DMS114 treated with DMSO at 0.1 percent for 48 hours (cell line): Measurements from ENCODE around the gene RNPS1.
A peak's percentile ranks its signal among the peaks of the same experiment; 100 is the strongest.

Experiments
- DNase-seq: peaks from one replicate; lab custom pipeline; 2025; ENCODE audit not compliant: unreplicated experiment; lab: John Stamatoyannopoulos, UW

RNPS1 gene

DNA sequence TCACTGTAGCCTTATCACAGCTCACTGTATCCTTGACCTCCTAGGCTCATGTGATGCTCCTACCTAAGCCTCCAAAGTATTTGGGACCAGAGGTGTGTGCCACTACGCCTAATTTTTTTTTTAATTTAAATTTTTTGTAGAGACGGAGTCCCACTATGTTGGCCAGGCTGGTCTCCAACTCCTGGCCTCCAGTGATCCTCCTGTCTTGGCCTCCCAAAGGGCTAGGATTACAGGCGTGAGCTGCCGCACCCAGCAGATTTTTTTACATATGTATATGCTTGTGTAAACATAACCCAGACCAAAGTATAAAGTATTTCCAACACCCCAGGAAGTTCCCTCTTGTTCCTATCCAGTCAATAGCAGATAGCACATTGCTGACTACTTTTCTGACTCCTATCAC is 51.6 kb downstream of the RNPS1 start:
- DNase-seq = no peak

DNA sequence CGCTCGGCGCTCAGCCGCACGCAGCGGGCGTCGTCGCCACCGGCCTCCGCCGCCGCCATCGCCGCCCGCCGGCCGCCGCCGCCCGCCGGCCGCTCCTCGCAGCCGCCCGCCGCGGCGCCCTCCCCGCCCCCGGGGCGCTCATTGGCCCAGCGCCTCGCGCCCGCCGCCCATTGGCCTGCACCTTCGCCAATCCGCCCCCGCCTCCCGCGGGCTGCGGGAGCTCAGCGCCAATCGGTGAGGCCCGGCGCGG is 53.3 kb downstream of the RNPS1 start, which contains the start of gene PGP:
TSS of gene PGP (minus strand) at position 122 of the 250 bp plus-strand sequence. CDS start at position 59, 63 bp downstream.
- DNase-seq = no peak

DNA sequence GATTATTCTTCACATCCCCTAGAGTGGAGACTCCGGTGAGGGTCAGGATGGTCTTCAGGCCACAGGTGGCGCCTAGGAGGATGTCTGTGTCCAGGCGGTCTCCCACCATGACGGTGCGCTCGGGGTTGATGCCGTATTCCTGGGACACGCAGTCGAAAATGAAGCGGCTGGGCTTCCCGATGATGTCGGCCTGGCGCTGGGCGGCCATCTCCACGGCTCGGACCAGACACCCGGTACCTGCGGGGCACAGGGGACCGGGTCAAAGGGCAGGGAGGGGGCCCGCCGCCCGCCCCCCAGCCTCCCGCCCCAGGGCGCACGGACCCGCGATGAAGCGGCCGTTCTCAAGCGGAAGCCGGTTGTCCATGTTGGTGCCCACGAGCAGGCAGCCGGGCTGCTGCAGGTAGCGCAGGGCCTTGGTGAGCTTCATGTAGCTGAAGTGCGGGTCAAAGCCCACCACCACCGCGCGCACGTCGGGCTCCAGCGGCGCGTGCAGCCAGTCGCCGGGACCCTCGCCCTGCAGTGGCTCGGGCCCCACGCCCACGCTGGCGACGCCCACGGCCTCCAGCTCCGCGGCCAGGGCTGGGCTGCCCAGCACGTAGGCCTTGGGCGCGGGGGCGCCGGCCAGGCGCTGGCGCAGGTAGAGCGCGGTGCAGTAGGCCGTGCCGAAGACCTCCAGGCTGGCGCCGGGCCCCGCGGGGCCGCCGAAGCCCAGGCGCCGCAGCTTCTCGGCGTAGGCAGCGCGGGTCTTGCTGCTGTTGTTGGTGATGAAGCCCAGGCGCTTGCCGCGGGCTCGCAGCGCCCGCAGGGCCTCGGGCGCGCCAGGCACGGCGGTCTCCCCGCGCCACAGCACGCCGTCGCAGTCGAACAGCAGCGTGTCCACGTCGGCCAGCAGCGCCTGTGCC is 53.9 kb downstream of the RNPS1 start:
- DNase-seq = no peak

DNA sequence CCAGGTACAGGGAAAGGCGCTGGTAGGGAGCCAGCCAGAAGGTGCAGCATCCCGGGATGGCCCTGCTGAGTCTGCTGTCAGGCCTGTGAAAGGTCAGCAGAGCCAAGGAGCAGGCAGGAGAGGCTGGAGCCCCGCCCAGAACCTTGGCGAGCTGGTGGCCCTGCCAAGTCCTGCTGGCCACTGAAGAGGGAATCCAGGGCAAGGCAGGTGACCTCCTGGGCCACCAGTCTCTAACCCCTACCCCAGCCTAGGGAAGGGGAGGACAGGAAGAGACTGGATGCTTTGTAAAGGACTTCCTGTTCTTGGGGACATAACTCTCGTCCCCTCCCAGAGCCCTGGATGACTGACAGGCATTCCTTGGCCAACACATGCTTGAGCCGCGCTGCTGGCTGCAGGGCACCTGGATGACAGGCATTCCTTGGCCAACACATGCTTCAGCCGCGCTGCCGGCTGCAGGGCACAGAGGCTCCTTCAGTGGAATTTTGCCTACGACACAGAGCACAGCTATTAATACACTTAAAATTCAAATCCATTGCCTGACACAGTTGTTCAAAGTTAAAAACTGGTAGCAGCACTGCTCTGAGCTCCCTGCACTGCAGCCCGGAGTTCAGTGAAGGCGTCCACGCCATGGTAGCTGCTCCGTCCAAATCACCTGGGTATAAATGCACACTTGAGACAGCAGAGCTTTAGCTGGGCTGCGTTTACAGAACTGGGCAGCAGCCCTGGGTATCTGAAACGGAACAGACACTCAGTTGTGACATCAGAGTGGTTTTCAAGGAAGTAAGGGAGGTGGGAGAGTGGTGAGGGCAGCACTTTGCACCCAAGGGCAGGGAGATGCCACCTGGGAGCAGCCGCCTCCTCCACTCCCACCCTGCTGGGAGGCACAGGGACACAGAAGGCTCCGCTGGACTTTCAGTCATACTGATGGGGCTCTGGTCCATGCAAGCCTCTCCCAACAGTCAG is 55.3 kb downstream of the RNPS1 start:
- no peak for DNase-seq

DNA sequence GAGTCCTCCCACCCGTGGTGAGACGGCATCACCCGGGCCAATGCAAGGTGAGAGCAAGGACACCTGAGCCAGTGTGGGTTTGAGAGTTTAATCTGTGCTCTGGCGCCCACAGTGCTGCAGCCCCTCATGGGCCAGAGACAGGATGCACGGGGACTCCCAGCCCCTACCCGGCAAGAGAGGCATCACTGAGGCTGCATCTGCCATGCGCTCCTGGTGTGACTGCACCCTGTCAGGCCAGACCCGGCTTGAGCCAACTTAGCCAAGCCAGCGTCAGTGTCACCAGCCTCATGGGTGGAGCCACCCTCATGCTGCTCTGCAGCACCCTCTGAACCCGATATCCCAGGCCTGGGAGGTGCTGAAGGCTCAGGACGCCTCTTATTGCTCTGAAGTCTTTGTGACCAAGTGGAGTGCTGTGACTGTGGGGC is 56.0 kb downstream of the RNPS1 start:
- DNase-seq = no peak

DNA sequence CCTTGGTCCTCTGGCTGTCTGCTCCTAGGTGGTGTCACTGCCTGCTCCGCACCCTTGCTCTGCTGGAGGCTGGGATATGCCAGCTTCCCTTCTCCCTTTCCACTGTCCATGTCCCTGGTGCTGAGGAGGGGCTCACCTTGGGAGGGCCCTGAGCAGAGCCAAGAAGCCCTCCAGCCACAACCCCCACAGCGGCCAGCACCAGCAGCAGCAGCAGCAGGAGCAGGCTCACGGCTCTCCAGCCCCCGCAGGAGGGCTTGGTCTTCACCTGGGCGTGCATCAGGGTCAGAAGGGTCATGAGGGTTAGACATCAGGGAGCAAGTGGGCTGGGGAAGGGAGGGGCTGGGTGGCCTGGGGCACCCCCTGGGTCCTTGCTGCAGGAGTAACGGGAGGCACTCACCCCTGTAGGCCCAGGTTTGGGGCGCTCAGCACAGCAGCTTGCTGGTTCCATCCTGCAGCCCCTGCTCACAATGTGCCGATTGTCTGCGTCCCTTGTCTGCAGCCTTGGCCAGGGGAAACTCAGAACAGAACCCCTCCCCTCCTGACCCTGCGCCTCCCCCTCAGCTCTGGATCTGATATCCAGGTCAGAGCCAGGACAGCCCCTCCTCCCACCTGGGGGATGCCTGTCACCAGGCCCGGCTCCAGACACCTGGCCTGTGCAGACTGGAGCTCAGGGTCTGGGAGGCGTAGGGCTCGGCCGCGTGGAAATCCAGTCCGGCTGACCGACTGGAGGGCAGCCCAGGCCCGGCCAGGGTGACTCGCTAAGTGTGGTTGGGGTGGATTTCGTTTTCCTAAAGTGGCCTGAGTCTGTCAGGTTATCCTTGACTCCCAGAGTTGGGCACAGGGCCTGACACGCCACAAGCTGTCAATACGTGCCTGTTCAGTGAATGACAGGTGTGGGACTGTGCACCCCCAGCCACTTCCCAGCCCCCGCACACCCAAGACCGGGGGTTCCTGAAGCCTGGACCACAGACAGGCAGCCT is 57.2 kb downstream of the RNPS1 start, which contains the start of gene BRICD5:
TSS of gene BRICD5 (minus strand) at position 478 of the 980 bp plus-strand sequence. CDS start at position 448, 30 bp downstream.
- no peak for DNase-seq

DNA sequence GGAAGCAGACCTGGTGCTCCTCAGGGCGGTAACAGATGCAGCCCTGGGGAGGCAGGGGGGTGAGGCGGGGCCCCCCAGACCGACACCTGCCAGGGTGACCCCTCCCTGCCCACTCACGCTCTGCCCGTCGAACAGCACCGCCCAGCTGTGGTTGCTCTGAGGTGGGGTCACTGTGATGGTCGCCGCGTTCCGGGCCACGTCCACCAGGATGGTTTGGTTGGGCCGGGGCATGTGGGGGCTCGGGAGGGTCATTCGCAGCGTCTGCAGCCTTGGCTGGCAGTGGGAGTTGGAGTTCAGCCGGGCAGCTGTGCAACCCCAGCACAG is 58.0 kb downstream of the RNPS1 start:
- no peak for DNase-seq

DNA sequence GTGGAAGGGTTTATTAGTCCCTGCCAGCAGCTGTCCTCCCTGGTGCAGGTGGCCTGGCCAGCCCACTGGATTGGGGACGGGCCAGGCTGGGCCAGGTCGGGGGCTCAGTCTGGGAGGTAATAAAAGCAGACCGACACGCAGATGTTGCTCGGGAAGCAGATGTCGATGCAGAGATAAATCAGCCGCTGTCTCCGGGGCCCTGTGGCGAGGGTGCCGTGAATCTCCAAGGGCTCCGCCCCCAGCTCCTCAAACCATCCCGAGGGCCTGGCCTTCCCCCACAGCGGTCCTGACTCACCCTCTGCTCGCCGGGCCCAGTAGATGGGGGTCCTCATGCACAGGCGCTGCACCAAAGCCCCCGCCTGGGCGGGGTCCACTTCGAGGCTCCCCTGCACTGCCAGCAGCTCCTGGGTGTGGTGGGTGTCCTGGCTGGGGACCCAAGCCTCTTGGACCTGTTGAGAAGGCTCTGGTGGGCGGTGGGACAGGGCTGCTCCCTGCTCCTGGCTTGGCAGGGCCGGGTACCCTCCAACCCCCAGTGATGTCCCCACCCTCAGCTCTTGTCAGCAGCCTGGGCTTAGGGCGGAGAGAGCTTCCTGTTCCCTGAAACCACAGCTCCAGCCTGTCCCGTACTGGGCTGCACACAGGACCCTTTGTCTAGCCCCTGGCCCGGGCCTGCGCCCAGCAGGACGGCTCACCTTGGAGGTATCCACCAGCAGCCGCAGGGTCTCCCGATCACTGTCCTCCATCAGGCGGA is 58.5 kb downstream of the RNPS1 start:
- DNase-seq = no peak

DNA sequence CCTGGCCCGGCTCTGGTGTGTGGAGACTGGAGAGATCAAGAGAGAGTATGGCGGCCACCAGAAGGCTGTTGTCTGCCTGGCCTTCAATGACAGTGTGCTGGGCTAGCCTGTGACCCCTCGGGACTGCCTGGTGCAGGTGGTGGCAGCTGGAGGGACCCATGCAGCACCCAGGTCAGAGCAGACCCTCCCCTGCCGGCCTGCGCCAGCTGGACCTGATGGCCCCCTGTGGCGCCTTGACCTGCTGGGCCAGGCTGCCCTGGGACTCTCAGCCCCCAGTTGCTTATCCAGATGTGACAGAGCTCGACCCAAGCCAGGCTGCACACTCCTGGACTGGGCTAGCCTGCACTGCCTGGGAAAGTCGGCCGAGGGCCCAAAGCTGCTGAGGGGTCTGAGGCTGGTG is 59.2 kb downstream of the RNPS1 start:
- no peak for DNase-seq

DNA sequence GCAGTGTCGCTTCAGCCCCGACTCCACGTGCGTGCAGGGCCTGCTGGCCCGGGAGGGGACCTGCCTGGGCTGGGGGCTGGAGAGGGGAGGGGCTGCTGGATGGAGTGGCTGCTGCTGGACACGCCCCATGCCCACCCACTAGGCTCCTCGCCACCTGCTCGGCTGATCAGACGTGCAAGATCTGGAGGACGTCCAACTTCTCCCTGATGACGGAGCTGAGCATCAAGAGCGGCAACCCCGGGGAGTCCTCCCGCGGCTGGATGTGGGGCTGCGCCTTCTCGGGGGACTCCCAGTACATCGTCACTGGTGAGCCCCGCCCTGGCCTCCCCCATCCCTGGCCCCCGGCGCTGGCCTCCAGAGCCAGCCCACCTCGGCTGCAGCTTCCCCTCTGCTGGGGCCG is 59.6 kb downstream of the RNPS1 start:
- DNase-seq = no peak

DNA sequence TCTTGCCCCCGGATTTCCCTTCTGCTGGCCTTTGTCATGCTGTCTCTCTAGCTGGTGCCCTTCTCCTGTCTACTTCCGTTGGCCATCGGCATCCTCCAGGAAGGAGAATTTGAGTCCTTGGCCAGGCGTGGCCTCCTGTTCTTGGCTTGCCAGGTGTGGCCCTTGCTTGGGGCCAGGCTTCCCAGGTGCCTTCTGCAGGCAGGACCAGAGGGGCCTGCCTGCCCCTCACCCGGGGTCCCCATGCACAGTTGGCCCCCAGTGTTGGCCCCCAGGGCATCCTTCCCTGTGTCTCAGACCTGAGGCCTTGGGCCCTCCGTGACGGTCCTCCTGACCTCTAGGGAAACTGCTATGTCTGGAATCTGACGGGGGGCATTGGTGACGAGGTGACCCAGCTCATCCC is 60.1 kb downstream of the RNPS1 start:
- DNase-seq = no peak

DNA sequence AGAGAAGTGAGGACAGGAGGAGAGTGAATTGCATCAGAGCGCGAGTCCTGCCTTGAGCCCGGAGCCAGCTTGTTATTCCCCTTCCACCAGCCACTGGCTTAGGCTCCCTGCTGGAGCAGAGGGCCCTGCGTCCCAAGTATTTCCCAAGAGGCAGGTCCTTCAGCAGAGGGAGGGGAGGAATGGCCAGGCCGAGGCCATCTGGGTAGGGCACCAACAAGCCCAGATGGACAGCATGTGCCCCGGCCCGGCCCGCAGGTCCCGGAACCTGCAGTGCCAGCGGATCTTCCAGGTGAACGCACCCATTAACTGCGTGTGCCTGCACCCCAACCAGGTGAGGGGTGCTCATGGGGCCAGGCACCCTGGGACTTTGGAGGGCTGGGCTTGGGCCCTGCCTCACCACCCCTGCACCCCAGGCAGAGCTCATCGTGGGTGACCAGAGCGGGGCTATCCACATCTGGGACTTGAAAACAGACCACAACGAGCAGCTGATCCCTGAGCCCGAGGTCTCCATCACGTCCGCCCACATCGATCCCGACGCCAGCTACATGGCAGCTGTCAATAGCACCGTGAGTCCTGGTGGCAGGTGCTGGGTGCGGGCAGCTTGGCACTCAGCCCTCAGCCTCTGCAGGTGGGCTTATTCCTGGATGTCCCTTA is 61.0 kb downstream of the RNPS1 start:
- DNase-seq = no peak

DNA sequence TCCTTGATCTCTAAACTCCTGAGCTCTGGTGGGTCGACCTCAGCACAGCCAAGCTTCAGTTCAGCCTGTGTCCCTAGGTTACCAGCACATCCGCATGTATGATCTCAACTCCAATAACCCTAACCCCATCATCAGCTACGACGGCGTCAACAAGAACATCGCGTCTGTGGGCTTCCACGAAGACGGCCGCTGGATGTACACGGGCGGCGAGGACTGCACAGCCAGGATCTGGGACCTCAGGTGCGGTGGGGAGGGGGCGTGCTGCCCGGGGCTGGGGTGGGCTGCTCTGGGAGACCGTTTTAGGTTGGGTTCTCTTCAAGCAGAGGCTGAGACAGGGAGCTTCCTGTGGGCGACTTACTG is 61.5 kb downstream of the RNPS1 start:
- no peak for DNase-seq

DNA sequence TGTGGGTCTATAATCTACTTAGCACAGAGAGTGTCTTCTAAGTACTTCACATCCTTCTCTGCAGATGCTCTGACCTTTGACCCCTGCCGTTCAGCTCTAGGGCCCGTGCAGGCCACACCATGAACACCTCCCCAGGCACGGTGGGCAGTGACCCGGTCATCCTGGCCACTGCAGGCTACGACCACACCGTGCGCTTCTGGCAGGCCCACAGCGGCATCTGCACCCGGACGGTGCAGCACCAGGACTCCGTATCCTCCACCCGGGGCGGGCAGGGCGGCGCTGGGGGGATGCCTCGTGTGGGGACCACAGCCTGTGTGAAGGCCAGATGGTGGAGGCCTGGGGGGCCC is 62.0 kb downstream of the RNPS1 start:
- DNase-seq = no peak

DNA sequence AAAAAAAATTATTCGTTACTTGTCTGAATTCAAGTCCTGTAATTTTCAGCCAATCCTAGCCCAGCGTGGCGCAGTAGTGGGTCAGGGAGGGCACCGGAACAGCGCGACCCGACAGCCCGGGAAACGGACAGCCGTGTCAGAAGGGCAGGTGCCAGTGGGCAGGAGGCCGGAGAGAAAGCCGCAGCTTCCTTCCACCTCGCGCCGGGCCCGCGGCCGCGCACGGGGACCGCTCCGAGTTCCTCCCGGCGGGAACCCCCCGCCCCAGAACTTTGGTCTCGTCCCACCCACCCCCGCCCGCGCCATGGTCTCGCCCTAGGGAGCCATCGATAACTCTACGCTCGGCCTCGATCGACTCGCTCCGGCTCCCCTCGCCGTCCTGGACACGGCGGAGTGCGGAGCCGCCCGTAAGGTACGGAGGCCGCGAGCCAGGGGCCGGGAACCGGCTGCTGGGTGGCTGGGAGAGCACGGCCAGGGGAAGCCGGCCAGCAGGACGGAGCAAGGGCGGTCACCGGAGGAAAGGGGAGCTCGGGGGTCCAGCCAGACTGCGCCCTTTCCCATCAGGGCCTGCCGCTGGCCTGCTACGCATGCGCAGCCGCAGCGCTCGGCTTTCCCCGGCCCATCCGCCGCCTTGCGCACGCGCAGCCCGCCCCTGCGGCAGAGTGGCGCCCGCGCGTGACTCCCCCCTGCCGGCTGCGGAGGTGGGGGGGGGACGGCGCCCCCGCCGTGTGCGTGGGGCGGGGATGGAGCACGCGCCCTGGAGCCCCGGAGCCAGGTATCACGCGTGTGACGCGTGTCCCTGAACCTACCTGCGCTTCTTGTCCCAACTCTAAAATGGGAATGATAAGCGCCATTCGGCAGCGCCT is 62.6 kb downstream of the RNPS1 start, which contains the start of gene MLST8:
TSS of gene MLST8 (plus strand) at position 351 of the 863 bp plus-strand sequence. CDS start 632 bp downstream, outside the sequence.
- DNase-seq = peak; percentile 47

DNA sequence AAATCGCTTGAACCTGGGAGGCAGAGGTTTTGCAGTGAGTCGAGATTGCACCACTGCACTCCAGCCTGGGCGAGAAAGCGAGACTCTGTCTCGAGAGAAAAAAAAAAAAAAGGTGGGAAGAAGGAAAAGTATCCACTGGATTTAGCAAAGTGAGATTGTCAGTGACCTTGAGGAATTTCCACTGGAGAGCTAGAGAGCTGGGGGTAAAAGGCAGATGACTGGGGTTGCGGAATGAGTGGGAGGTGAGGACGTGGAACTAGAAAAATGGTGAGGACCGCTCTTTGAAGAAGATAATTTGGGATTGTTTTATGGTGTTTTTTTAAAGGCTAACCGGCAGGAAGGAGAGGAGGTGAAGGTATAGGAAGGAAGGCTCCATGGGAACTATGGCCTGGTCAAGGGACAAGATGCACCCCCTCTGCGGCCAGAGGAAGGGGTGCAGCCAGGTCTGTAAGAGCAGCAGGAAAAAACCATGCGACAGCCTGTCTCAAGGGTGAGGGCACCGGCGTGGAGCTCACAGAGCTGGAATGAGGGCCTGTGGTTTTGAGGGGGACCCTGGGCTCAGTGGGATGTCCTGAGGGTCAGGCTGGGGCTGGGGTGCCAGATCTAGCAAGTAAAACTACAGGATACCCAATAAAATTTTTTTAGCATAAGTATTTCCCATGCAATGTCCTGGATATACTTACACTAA is 63.4 kb downstream of the RNPS1 start:
- no peak for DNase-seq
